ENCODE measurements around the gene RERE.

- TF ChIP-seq CTCF (conservative IDR thresholded peaks at IDR 0.05) (no peak), ZFX (IDR thresholded peaks at IDR 0.05) (no peak)
Observed at GRCh38 chr1:8408151-8408839, 409.1 kb downstream of the RERE start.

Measured in C4-2B (cell line).